Fibroblast of the aortic adventitia (primary cell): ENCODE results near the gene SFRP5. TPM values are rescaled to one million over a fixed set of nuclear protein-coding genes. Genes with fewer than 3 reads are reported as not detected.

Experiments
- DNase-seq: peaks from one replicate; pipeline ENCODE4 v3.0.0-alpha.2; 2010; ENCODE audit warnings: low read depth
- H3K4me3 ChIP-seq: 2 replicates; pipeline ENCODE4 v1.5.1; 2011; ENCODE audit warnings: low read depth, mild to moderate bottlenecking, control low read depth, low read length, moderate library complexity
- total RNA-seq: library from RNA; depleted of rRNA; stranded (reverse); fragments of >200 nt; gene quantifications from 2 replicates; pipeline ENCODE4 v1.2.3, GENCODE V29; 2012; ENCODE audit warnings: low replicate concordance
- TF ChIP-seq, protein P1 (sequence below): IDR thresholded peaks from 2 replicates; pipeline ENCODE4 v1.5.1; 2011; ENCODE audit warnings: mild to moderate bottlenecking, low read length, control low read depth, inconsistent platforms; ENCODE audit not compliant: insufficient read depth

The SFRP5 gene
- total RNA-seq, 1 donor: not detected

- peak overlapping the region; percentile 9 for H3K4me3 ChIP-seq
- TF ChIP-seq, protein P1, sequence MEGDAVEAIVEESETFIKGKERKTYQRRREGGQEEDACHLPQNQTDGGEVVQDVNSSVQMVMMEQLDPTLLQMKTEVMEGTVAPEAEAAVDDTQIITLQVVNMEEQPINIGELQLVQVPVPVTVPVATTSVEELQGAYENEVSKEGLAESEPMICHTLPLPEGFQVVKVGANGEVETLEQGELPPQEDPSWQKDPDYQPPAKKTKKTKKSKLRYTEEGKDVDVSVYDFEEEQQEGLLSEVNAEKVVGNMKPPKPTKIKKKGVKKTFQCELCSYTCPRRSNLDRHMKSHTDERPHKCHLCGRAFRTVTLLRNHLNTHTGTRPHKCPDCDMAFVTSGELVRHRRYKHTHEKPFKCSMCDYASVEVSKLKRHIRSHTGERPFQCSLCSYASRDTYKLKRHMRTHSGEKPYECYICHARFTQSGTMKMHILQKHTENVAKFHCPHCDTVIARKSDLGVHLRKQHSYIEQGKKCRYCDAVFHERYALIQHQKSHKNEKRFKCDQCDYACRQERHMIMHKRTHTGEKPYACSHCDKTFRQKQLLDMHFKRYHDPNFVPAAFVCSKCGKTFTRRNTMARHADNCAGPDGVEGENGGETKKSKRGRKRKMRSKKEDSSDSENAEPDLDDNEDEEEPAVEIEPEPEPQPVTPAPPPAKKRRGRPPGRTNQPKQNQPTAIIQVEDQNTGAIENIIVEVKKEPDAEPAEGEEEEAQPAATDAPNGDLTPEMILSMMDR: no peak
- peak; percentile 8 for DNase-seq
These were observed 526 bp downstream of the SFRP5 start for GRCh38 chr10:97771055-97771891.

- DNase-seq: no peak
- TF ChIP-seq, protein P1: no peak
These were observed 1.5 kb downstream of the SFRP5 start for GRCh38 chr10:97770255-97770654.

DNA sequence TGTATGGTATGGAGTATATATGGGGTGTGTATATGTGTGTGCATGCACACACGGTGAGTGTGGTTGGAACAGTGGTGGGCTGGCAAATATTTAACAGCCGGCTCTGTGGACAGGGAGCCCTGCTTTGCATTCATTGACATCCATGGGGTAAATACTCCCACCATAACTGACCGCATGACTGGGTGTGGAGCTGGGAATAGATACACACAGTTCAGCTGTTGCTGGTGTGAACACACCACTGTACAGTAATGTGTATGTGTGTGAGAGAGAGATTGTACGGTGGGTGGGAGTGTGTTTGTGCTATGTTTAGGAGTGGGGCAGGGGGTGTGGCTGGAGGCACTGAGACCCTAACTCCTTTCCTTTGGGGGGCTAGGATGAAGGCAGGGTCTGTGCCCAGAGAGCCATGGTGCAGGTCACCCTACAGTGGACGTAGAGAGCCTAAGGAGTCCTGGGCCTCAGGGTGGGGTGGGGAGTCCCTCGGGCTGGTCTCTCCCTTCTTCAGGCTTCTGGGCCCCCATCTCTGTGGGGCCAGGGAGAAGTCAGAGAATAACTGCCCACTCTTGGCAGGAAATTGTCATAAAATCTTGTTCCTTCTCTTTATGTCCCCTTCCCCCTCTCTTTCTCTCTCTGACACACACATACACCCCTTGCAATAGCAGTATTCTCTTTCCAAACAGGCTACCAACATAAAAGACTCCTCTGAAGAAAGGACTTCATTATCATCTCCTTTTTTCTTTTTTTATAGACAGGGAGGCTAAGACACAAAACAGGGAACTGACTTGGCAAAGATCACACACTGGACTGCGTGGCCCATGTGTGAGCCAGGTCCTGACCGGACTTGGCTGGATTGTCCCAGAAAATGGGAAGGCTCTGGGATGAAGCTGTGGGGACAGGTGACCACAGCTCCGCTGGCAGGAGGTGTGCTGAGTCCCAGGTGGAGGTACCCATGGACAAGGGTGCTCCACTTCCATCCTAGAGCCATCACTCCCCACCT is 3.2 kb downstream of the SFRP5 start:
- DNase-seq: no peak
- TF ChIP-seq, protein P1: no peak

More at GRCh38 chr10:97770255-97770654, 1.5 kb downstream of the SFRP5 start:
- H3K4me3 ChIP-seq: no peak overlapping the region

DNA sequence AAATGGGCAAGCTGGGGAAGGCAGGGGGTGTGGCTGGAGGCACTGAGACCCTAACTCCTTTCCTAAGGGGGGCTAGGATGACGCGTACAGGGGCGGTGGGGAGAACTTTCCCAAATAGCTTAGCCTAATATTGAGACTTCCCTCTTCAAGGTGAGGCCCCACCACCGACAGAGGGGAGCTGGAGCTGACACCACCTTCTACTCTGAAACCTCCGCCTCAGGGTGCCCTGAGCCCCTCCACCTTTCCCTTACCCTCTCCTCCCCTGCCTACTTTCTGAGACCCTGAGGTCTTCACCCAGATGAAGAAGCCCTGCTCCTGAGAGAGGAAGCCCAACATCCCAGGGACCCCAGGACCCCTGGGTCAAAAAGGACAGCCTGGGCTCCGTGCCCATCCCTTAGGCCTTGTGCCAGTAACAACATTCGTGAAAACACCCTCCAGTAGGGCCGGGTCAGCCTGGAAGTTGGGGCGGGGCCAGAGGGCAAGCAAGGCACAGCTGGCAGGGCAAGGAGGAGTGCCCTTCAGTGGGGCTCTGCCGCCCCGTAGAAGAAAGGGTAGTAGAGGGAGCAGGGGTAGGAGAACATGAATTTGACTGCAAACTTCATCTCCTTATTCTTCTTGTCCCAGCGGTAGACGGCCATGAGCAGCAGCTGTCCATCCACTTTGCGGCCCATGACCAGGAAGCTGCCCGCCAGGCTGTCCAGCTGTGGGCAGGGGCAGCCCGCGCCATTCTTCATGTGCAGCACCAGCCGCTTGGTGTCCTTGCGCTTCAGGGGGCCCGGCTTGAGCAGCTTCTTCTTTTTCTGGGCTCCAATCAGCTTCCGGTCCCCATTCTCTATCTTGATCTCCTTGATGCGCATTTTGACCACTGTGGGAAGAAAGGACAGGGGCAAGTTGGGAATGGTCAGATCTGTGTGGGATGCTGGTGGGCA is 4.5 kb downstream of the SFRP5 start:
- no peak for DNase-seq
- TF ChIP-seq, protein P1: no peak
- no peak overlapping the region for H3K4me3 ChIP-seq

More for the DNA sequence above, 3.2 kb downstream of the SFRP5 start:
- H3K4me3 ChIP-seq: no peak overlapping the region

GRCh38 chr10:97766106-97766810 is 5.5 kb downstream of the SFRP5 start:
- H3K4me3 ChIP-seq: no peak overlapping the region
- DNase-seq: no peak
- TF ChIP-seq, protein P1: no peak
